ENCODE measurements around the gene CCL24. TPM values are rescaled to one million over a fixed set of nuclear protein-coding genes. Genes with fewer than 3 reads are reported as not detected.
"Not testable (repeated sequence)": the region's sequence is repeated elsewhere in the genome, so short reads cannot be mapped to it uniquely, and the experiment has no call there.

The CCL24 gene
- polyA plus RNA-seq, 4 donors: 2.9 to 76.7 (median 31.6) TPM

GRCh38 chr7:75847707-75848106, 34.1 kb upstream of the CCL24 start:
- FAIRE-seq (no peak), DNase-seq (no peak)
- H3K4me1 ChIP-seq (ENCODE audit: control insufficient read depth in 3 of 3, insufficient read depth in 2 of 3, low read depth in 1 of 3, low read length in 2 of 3): no peaks in the 10 kb centered on the region
- no peaks in the 10 kb centered on the region for H3K9me3 ChIP-seq (ENCODE audit: control insufficient read depth in 2 of 2, insufficient read depth in 1 of 2, low read depth in 1 of 2, low read length in 1 of 2)
- H3K27me3 ChIP-seq (ENCODE audit: control insufficient read depth in 3 of 3, insufficient read depth in 3 of 3, low read length in 3 of 3): no peaks in the 10 kb centered on the region
- no peaks in the 10 kb centered on the region for H3K36me3 ChIP-seq (ENCODE audit: control insufficient read depth in 3 of 3, insufficient read depth in 2 of 3, low read depth in 1 of 3, low read length in 3 of 3)
- no peak overlapping the region for H3K27ac ChIP-seq (ENCODE audit: low read depth in 1 of 3, low read length in 2 of 3)
- WGBS, 3 donors: 74 to 85% (median 84%) methylated on average over 7 of the region's 7 CpGs
- H3K4me3 ChIP-seq (ENCODE audit: low read depth in 1 of 3, low read length in 3 of 3): no peak overlapping the region

- not testable (repeated sequence) for H3K9me3 ChIP-seq (ENCODE audit: control insufficient read depth in 2 of 2, insufficient read depth in 1 of 2, low read depth in 1 of 2, low read length in 1 of 2); H3K4me3 ChIP-seq (ENCODE audit: low read depth in 1 of 3, low read length in 3 of 3); DNase-seq; H3K36me3 ChIP-seq (ENCODE audit: control insufficient read depth in 3 of 3, insufficient read depth in 2 of 3, low read depth in 1 of 3, low read length in 3 of 3); H3K27ac ChIP-seq (ENCODE audit: low read depth in 1 of 3, low read length in 2 of 3); H3K27me3 ChIP-seq (ENCODE audit: control insufficient read depth in 3 of 3, insufficient read depth in 3 of 3, low read length in 3 of 3); H3K4me1 ChIP-seq (ENCODE audit: control insufficient read depth in 3 of 3, insufficient read depth in 2 of 3, low read depth in 1 of 3, low read length in 2 of 3); FAIRE-seq
- WGBS, 3 donors: 80 to 83% (median 80%) methylated on average over 6 of the region's 6 CpGs
Measured at GRCh38 chr7:75845132-75845531, 31.5 kb upstream of the CCL24 start.

GRCh38 chr7:75844158-75844557, 30.6 kb upstream of the CCL24 start:
- no peak for DNase-seq
- H3K9me3 ChIP-seq (ENCODE audit: control insufficient read depth in 2 of 2, insufficient read depth in 1 of 2, low read depth in 1 of 2, low read length in 1 of 2): no peaks in the 10 kb centered on the region
- H3K4me1 ChIP-seq (ENCODE audit: control insufficient read depth in 3 of 3, insufficient read depth in 2 of 3, low read depth in 1 of 3, low read length in 2 of 3): no peaks in the 10 kb centered on the region
- H3K27me3 ChIP-seq (ENCODE audit: control insufficient read depth in 3 of 3, insufficient read depth in 3 of 3, low read length in 3 of 3): no peaks in the 10 kb centered on the region
- FAIRE-seq: no peak
- no peaks in the 10 kb centered on the region for H3K36me3 ChIP-seq (ENCODE audit: control insufficient read depth in 3 of 3, insufficient read depth in 2 of 3, low read depth in 1 of 3, low read length in 3 of 3)
- 90 to 92% (median 91%) methylated on average over 5 of the region's 5 CpGs for WGBS, 3 donors
- H3K4me3 ChIP-seq (ENCODE audit: low read depth in 1 of 3, low read length in 3 of 3): no peak overlapping the region
- no peak overlapping the region for H3K27ac ChIP-seq (ENCODE audit: low read depth in 1 of 3, low read length in 2 of 3)

GRCh38 chr7:75843613-75844116, 30.1 kb upstream of the CCL24 start:
- Histone ChIP-seq H3K9me3 (ENCODE audit: control insufficient read depth in 2 of 2, insufficient read depth in 1 of 2, low read depth in 1 of 2, low read length in 1 of 2) (no peaks in the 10 kb centered on the region), H3K4me1 (ENCODE audit: control insufficient read depth in 3 of 3, insufficient read depth in 2 of 3, low read depth in 1 of 3, low read length in 2 of 3) (no peaks in the 10 kb centered on the region), H3K27ac (ENCODE audit: low read depth in 1 of 3, low read length in 2 of 3) (no peak overlapping the region), H3K27me3 (ENCODE audit: control insufficient read depth in 3 of 3, insufficient read depth in 3 of 3, low read length in 3 of 3) (no peaks in the 10 kb centered on the region), H3K4me3 (ENCODE audit: low read depth in 1 of 3, low read length in 3 of 3) (no peak overlapping the region), H3K36me3 (ENCODE audit: control insufficient read depth in 3 of 3, insufficient read depth in 2 of 3, low read depth in 1 of 3, low read length in 3 of 3) (no peaks in the 10 kb centered on the region)
- FAIRE-seq (no peak), DNase-seq (no peak)
- WGBS, 3 donors: 84 to 96% (median 92%) methylated on average over 9 of the region's 9 CpGs

GRCh38 chr7:75842836-75843446, 29.3 kb upstream of the CCL24 start:
- whole genome bisulfite sequencing, 3 donors: 46 to 52% (median 51%) methylated on average over 8 of the region's 8 CpGs
- Histone ChIP-seq H3K36me3 (ENCODE audit: control insufficient read depth in 3 of 3, insufficient read depth in 2 of 3, low read depth in 1 of 3, low read length in 3 of 3) (no peaks in the 10 kb centered on the region), H3K27ac (ENCODE audit: low read depth in 1 of 3, low read length in 2 of 3) (peak overlapping the region in 2 of 3 donors; percentile 68 to 89), H3K4me3 (ENCODE audit: low read depth in 1 of 3, low read length in 3 of 3) (no peak overlapping the region), H3K27me3 (ENCODE audit: control insufficient read depth in 3 of 3, insufficient read depth in 3 of 3, low read length in 3 of 3) (no peaks in the 10 kb centered on the region), H3K9me3 (ENCODE audit: control insufficient read depth in 2 of 2, insufficient read depth in 1 of 2, low read depth in 1 of 2, low read length in 1 of 2) (no peaks in the 10 kb centered on the region), H3K4me1 (ENCODE audit: control insufficient read depth in 3 of 3, insufficient read depth in 2 of 3, low read depth in 1 of 3, low read length in 2 of 3) (no peaks in the 10 kb centered on the region)
- FAIRE-seq (no peak), DNase-seq (peak; percentile 13 to 19)

GRCh38 chr7:75840029-75840428, 26.4 kb upstream of the CCL24 start:
- H3K4me3 ChIP-seq (ENCODE audit: low read depth in 1 of 3, low read length in 3 of 3): no peak overlapping the region
- no peaks in the 10 kb centered on the region for H3K27me3 ChIP-seq (ENCODE audit: control insufficient read depth in 3 of 3, insufficient read depth in 3 of 3, low read length in 3 of 3)
- FAIRE-seq (no peak), DNase-seq (no peak)
- WGBS, 3 donors: 92 to 97% (median 97%) methylated on average over 3 of the region's 3 CpGs
- no peaks in the 10 kb centered on the region for H3K36me3 ChIP-seq (ENCODE audit: control insufficient read depth in 3 of 3, insufficient read depth in 2 of 3, low read depth in 1 of 3, low read length in 3 of 3)
- H3K27ac ChIP-seq (ENCODE audit: low read depth in 1 of 3, low read length in 2 of 3): no peak overlapping the region
- no peaks in the 10 kb centered on the region for H3K4me1 ChIP-seq (ENCODE audit: control insufficient read depth in 3 of 3, insufficient read depth in 2 of 3, low read depth in 1 of 3, low read length in 2 of 3)
- H3K9me3 ChIP-seq (ENCODE audit: control insufficient read depth in 2 of 2, insufficient read depth in 1 of 2, low read depth in 1 of 2, low read length in 1 of 2): no peaks in the 10 kb centered on the region

GRCh38 chr7:75838281-75838930, 24.8 kb upstream of the CCL24 start:
- 81 to 86% (median 85%) methylated on average over 14 of the region's 14 CpGs for WGBS, 3 donors

GRCh38 chr7:75836798-75837197, 23.2 kb upstream of the CCL24 start:
- Histone ChIP-seq H3K27me3 (ENCODE audit: control insufficient read depth in 3 of 3, insufficient read depth in 3 of 3, low read length in 3 of 3) (no peaks in the 10 kb centered on the region), H3K36me3 (ENCODE audit: control insufficient read depth in 3 of 3, insufficient read depth in 2 of 3, low read depth in 1 of 3, low read length in 3 of 3) (no peaks in the 10 kb centered on the region), H3K9me3 (ENCODE audit: control insufficient read depth in 2 of 2, insufficient read depth in 1 of 2, low read depth in 1 of 2, low read length in 1 of 2) (no peaks in the 10 kb centered on the region), H3K4me1 (ENCODE audit: control insufficient read depth in 3 of 3, insufficient read depth in 2 of 3, low read depth in 1 of 3, low read length in 2 of 3) (no peaks in the 10 kb centered on the region), H3K27ac (ENCODE audit: low read depth in 1 of 3, low read length in 2 of 3) (no peak overlapping the region), H3K4me3 (ENCODE audit: low read depth in 1 of 3, low read length in 3 of 3) (no peak overlapping the region)
- FAIRE-seq (no peak), DNase-seq (no peak)
- WGBS, 3 donors: 93 to 95% (median 94%) methylated on average over 7 of the region's 7 CpGs

More at GRCh38 chr7:75838281-75838930, 24.8 kb upstream of the CCL24 start:
- H3K4me1 ChIP-seq (ENCODE audit: control insufficient read depth in 3 of 3, insufficient read depth in 2 of 3, low read depth in 1 of 3, low read length in 2 of 3); H3K4me3 ChIP-seq (ENCODE audit: low read depth in 1 of 3, low read length in 3 of 3); DNase-seq; H3K36me3 ChIP-seq (ENCODE audit: control insufficient read depth in 3 of 3, insufficient read depth in 2 of 3, low read depth in 1 of 3, low read length in 3 of 3); H3K27me3 ChIP-seq (ENCODE audit: control insufficient read depth in 3 of 3, insufficient read depth in 3 of 3, low read length in 3 of 3); H3K9me3 ChIP-seq (ENCODE audit: control insufficient read depth in 2 of 2, insufficient read depth in 1 of 2, low read depth in 1 of 2, low read length in 1 of 2); H3K27ac ChIP-seq (ENCODE audit: low read depth in 1 of 3, low read length in 2 of 3); FAIRE-seq: not testable (repeated sequence)

Data from small intestine (tissue), 7 donors.